Bronchial epithelial cell (primary cell): Measurements from ENCODE around the gene NFKBIB. TPM values are rescaled to one million over a fixed set of nuclear protein-coding genes. Genes with fewer than 3 reads are reported as not detected.
A peak's percentile ranks its signal among the peaks of the same experiment; 100 is the strongest.

Experiments
- DNase-seq: peaks from one replicate; pipeline ENCODE4 v3.0.0-alpha.2; 2010; ENCODE audit warnings: low read depth
- FAIRE-seq: peaks from 2 replicates; lab custom pipeline; 2011; peaks lifted over from hg19 to GRCh38; lab: Jason Lieb, UNC
- H3K27me3 ChIP-seq: 2 replicates; pipeline ENCODE4 v1.5.1; 2011; ENCODE audit warnings: low read length; ENCODE audit not compliant: control insufficient read depth, insufficient read depth
- H3K36me3 ChIP-seq: 2 replicates; pipeline ENCODE4 v1.5.1; 2011; ENCODE audit warnings: low read length; ENCODE audit not compliant: control insufficient read depth, insufficient read depth
- H3K4me3 ChIP-seq: 2 replicates; pipeline ENCODE4 v1.5.1; 2011; ENCODE audit warnings: mild to moderate bottlenecking, low read depth, low read length, control low read depth
- total RNA-seq: library from RNA; depleted of rRNA; stranded (reverse); fragments of >200 nt; gene quantifications from 2 replicates; pipeline ENCODE4 v1.2.1, GENCODE V29; 2014
- TF ChIP-seq, protein P1 (sequence below): IDR thresholded peaks from 2 replicates; pipeline ENCODE4 v1.5.1; 2011; ENCODE audit warnings: mild to moderate bottlenecking, moderate library complexity, low read length, control low read depth, inconsistent platforms; ENCODE audit not compliant: insufficient read depth, severe bottlenecking

The NFKBIB gene
- total RNA-seq, 1 donor from 2014 or later = 23.2 TPM

DNA sequence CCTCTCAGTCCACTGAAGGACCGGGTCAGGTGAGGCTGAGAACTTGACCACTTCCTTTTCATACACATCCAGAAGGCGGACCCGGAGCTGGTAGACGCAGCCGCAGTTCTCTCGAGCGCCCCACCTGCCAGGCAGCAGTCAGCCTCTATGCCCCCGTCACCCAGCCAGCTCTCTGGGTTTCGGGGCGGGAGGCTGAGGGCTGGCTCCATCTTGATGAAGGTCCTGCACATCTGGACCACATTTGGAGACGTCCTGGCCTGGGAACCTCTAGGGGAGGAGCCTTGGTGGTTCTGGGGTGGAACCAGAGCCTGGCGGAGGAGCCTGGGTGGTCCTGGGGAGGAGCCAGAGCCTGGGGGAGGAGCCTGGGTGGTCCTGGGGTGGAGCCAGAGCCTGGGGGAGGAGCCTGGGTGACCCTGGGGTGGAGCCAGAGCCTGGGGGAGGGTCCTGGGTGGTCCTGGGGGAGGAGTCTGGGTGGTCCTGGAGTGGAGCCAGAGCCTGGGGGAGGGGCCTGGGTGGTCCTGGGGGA, 45.3 kb downstream of the NFKBIB start:
- Histone ChIP-seq H3K36me3 (peaks cover 5% of the 10 kb centered on the region), H3K27me3 (no peaks in the 10 kb centered on the region), H3K4me3 (no peak overlapping the region)
- TF ChIP-seq, protein P1, sequence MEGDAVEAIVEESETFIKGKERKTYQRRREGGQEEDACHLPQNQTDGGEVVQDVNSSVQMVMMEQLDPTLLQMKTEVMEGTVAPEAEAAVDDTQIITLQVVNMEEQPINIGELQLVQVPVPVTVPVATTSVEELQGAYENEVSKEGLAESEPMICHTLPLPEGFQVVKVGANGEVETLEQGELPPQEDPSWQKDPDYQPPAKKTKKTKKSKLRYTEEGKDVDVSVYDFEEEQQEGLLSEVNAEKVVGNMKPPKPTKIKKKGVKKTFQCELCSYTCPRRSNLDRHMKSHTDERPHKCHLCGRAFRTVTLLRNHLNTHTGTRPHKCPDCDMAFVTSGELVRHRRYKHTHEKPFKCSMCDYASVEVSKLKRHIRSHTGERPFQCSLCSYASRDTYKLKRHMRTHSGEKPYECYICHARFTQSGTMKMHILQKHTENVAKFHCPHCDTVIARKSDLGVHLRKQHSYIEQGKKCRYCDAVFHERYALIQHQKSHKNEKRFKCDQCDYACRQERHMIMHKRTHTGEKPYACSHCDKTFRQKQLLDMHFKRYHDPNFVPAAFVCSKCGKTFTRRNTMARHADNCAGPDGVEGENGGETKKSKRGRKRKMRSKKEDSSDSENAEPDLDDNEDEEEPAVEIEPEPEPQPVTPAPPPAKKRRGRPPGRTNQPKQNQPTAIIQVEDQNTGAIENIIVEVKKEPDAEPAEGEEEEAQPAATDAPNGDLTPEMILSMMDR = no peak
- DNase-seq = no peak
- FAIRE-seq = no peak

DNA sequence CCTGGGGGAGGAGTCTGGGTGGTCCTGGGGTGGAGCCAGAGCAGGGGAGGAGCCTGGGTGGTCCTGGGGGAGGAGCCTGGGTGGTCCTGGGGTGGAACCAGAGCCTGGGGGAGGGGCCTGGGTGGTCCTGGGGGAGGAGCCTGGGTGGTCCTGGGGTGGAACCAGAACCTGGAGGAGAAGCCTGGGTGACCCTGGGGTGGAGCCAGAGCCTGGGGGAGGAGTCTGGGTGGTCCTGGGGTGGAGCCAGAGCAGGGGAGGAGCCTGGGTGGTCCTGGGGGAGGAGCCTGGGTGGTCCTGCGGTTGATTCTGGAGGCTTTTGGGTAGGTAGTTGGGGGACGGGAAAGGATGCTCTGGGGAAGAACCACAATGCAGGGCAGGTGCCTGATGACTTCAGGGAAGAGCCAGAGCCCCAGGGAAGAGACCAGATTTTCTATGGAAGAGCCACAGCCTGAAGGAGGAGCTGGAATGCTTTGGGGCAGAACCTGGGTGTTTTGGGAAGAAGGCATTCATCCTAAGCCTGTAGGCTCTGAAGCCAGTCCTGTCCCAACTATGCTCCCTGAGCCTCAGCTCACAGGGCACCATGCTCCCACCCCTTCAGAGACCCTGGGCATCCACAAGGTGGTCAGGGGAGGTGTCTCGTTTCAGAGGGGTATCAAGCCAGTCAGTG, 45.9 kb downstream of the NFKBIB start:
- Histone ChIP-seq H3K36me3 (peaks cover 5% of the 10 kb centered on the region), H3K27me3 (no peaks in the 10 kb centered on the region), H3K4me3 (no peak overlapping the region)
- FAIRE-seq (no peak), DNase-seq (no peak)
- TF ChIP-seq, protein P1 = no peak

DNA sequence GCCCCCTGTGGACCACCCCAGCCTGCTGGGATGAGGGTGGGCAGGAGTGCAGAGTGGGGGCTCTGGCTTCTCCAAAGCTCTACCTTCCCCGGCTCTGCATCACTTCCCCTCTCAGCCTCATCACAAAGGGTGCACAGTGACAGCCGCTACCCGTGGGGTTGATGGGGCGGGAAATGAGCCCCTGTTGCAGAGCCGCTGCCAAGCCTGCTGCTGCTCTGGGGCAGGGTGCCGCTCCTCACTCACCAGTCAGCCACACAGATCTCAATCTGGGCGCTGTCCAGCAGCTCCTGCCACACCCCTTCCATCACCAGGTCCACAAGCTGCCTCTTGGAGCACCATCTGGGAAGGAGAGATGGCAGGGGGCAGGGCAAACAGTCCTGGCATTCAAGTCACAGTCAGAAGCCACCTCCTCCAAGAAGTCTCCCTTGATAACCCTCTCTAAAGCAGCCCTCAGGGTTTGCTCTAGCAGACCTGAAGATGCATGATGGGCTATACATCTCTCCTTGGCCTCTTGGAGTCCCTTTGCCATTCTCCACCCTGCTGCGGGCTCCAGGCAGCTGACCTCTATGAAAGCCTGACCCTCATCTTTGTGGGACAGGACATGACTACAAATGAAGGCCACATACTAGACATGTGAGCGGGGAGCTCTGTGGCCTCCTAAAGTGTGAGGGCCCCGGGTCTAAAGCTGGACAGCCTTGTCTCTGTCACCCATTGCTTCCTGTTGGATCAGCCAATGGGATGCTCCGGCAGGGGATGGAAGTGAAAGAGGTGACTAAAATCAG, 46.7 kb downstream of the NFKBIB start:
- H3K27me3 ChIP-seq = no peaks in the 10 kb centered on the region
- H3K4me3 ChIP-seq = no peak overlapping the region
- peaks cover 5% of the 10 kb centered on the region for H3K36me3 ChIP-seq
- TF ChIP-seq, protein P1 = no peak
- FAIRE-seq (no peak), DNase-seq (no peak)

GRCh38 chr19:38949580-38950367, 50.0 kb downstream of the NFKBIB start:
- TF ChIP-seq, protein P1 = no peak
- peak; percentile 55 for DNase-seq
- no peak for FAIRE-seq
- Histone ChIP-seq H3K27me3 (no peaks in the 10 kb centered on the region), H3K4me3 (peak overlapping the region; percentile 30), H3K36me3 (peaks cover 3% of the 10 kb centered on the region)

GRCh38 chr19:38951187-38951586, 51.4 kb downstream of the NFKBIB start:
- no peak for FAIRE-seq
- Histone ChIP-seq H3K27me3 (no peaks in the 10 kb centered on the region), H3K4me3 (no peak overlapping the region), H3K36me3 (peaks cover 3% of the 10 kb centered on the region)
- TF ChIP-seq, protein P1 = no peak
- no peak for DNase-seq
